ENCODE data around the gene KAT2B. TPM values are rescaled to one million over a fixed set of nuclear protein-coding genes. Genes with fewer than 3 reads are reported as not detected.

KAT2B gene
- total and polyA plus RNA-seq, 2 of the 13 experiments (the other 11 are each of a cell fraction or from before 2014, with no cell fraction given), result 0.97 to 1.7 TPM

GRCh38 chr3:20160230-20160629, 120.0 kb downstream of the KAT2B start (continued):
- TF ChIP-seq GABPB1 (CRISPR knock-in tag; IDR thresholded peaks at IDR 0.05) (no peak), ZNF335 (CRISPR knock-in tag; IDR thresholded peaks at IDR 0.05) (no peak), ZNF775 (CRISPR knock-in tag; IDR thresholded peaks at IDR 0.05; ENCODE audit: borderline replicate concordance) (no peak), ZNF136 (CRISPR knock-in tag; IDR thresholded peaks at IDR 0.05; ENCODE audit: low read depth) (no peak), ATF5 (CRISPR knock-in tag; IDR thresholded peaks at IDR 0.05; ENCODE audit: low read depth) (no peak), IRX3 (CRISPR knock-in tag; IDR thresholded peaks at IDR 0.05; ENCODE audit: borderline replicate concordance, low read depth) (no peak), CENPBD1 (CRISPR knock-in tag; IDR thresholded peaks at IDR 0.05; ENCODE audit: borderline replicate concordance, low read depth) (no peak), ZNF746 (CRISPR knock-in tag; IDR thresholded peaks at IDR 0.05) (no peak)

GRCh38 chr3:20161714-20162113, 121.5 kb downstream of the KAT2B start:
- ATAC-seq (no peak), DNase-seq (ENCODE audit: low spot score) (no peak), FAIRE-seq (no peak)
- H3K36me3 ChIP-seq (replicated peaks in 1 of 2; ENCODE audit: control insufficient read depth in 1 of 2, insufficient read depth in 2 of 2, low read length in 2 of 2), result peaks cover 3 to 29% of the 10 kb centered on the region in 2 experiments; a peak in 3 of 5 replicates
- POLR2A ChIA-PET, result no interaction called here
- H3K27me3 ChIP-seq (ENCODE audit: control insufficient read depth in 1 of 2, insufficient read depth in 2 of 2, low read length in 2 of 2), result no peaks in the 10 kb centered on the region
- CTCF ChIA-PET (ENCODE audit: low intra/inter-chr PET ratio, low total read pairs), result no interaction called here
- no peak overlapping the region for H3K9ac ChIP-seq (ENCODE audit: insufficient read depth, low read depth, low read length)
- BruUV-seq (replicated peaks), result no TSS peak
- WGBS (ENCODE audit: low lambda C conversion rate), result 97% methylated on average over 2 of the region's 2 CpGs
- no peak overlapping the region for H2AFZ ChIP-seq (ENCODE audit: low read length)
- no peak overlapping the region for H3K4me3 ChIP-seq (replicated peaks in 1 of 3; ENCODE audit: insufficient read depth in 1 of 3, low read depth in 2 of 3, low read length in 3 of 3)
- intact Hi-C loops (cut with micrococcal nuclease; ENCODE audit: unreplicated experiment) (no loop called here), in situ Hi-C loops (cut with HindIII; ENCODE audit: extremely low pct_ligation_motif_present, low pct_unique_long_range_greater_than_20kb) (no loop called here)
- no peaks in the 10 kb centered on the region for H3K4me1 ChIP-seq (ENCODE audit: insufficient read depth, low read length)
- H3K27ac ChIP-seq (ENCODE audit: extremely low read length, insufficient read depth, low read length), result no peak overlapping the region
- TF ChIP-seq ZKSCAN5 (CRISPR knock-in tag; IDR thresholded peaks at IDR 0.05) (no peak), CEBPB (IDR thresholded peaks at IDR 0.05; ENCODE audit: borderline replicate concordance, low read depth, low read length) (peak; percentile 29; the same call in 1 of the 2 replicates), RORA (CRISPR knock-in tag; IDR thresholded peaks at IDR 0.05) (no peak), SMAD3 (CRISPR knock-in tag; IDR thresholded peaks at IDR 0.05) (no peak)
- H3K9me3 ChIP-seq (ENCODE audit: low read length), result no peaks in the 10 kb centered on the region
- no peaks in the 10 kb centered on the region for H4K20me1 ChIP-seq (ENCODE audit: insufficient read depth, low read length)
- no peak overlapping the region for H3K4me2 ChIP-seq (ENCODE audit: low read depth, low read length)
- no peaks in the 10 kb centered on the region for H3K79me2 ChIP-seq (ENCODE audit: insufficient read depth, low read length)
